SK-N-SH (cell line): ENCODE data around the gene MLIP.
"Not testable (repeated sequence)": the region's sequence is repeated elsewhere in the genome, so short reads cannot be mapped to it uniquely, and the experiment has no call there.

Source experiments
- CTCF ChIP-seq: fragments of 200-600 bp; sonication (generic); IDR thresholded peaks from 2 replicates; pipeline ENCODE4 v1.6.1; 2017; ENCODE audit warnings: antibody characterized with exemption, mild to moderate bottlenecking, moderate library complexity
- FOXJ3 ChIP-seq: sonication (generic); formaldehyde crosslinking; IDR thresholded peaks from 2 replicates; pipeline ENCODE4 v1.5.1; 2020; ENCODE audit warnings: mild to moderate bottlenecking, missing genetic modification reagents
- JUND ChIP-seq: IDR thresholded peaks from 2 replicates; pipeline ENCODE4 v1.4.0; 2012
- MAX ChIP-seq: IDR thresholded peaks from 2 replicates; pipeline ENCODE4 v1.4.0; 2012; ENCODE audit warnings: low read depth
- MXI1 ChIP-seq: IDR thresholded peaks from 2 replicates; pipeline ENCODE4 v1.6.1; 2012; ENCODE audit warnings: mild to moderate bottlenecking, low read depth, low read length, improper control_type of control experiment
- PBX3 ChIP-seq: IDR thresholded peaks from 2 replicates; pipeline ENCODE4; 2012
- POLR2AphosphoS5 ChIP-seq: IDR thresholded peaks from 2 replicates; pipeline ENCODE4 v1.6.1; 2012; ENCODE audit warnings: low read depth, low read length
- RAD21 ChIP-seq: IDR thresholded peaks from 2 replicates; pipeline ENCODE4 v1.6.1; 2012; ENCODE audit warnings: mild to moderate bottlenecking, low read length
- RFX5 ChIP-seq: IDR thresholded peaks from 2 replicates; pipeline ENCODE4 v1.6.1; 2012; ENCODE audit warnings: mild to moderate bottlenecking, improper control_type of control experiment, low read length
- SIN3A ChIP-seq: IDR thresholded peaks from 2 replicates; pipeline ENCODE4 v1.6.1; 2012; ENCODE audit warnings: low read depth, mild to moderate bottlenecking, low read length, moderate library complexity, borderline replicate concordance
- TAF1 ChIP-seq: IDR thresholded peaks from 2 replicates; pipeline ENCODE4 v1.6.1; 2012; ENCODE audit warnings: low read depth, mild to moderate bottlenecking, low read length, moderate library complexity, borderline replicate concordance
- YY1 ChIP-seq: IDR thresholded peaks from 2 replicates; pipeline ENCODE4 v1.4.0; 2012; ENCODE audit warnings: low read depth, mild to moderate bottlenecking
- TF ChIP-seq, protein P1 (sequence below): IDR thresholded peaks from 2 replicates; pipeline ENCODE4 v1.4.0; 2012; ENCODE audit warnings: low read depth, borderline replicate concordance

GRCh38 chr6:54249812-54250211 is 138.6 kb downstream of the MLIP start:
- TF ChIP-seq CTCF; MAX; TAF1; PBX3; RAD21; JUND; RFX5; POLR2AphosphoS5; FOXJ3 (CRISPR knock-in tag); SIN3A; YY1; MXI1: not testable (repeated sequence)
- TF ChIP-seq, protein P1, sequence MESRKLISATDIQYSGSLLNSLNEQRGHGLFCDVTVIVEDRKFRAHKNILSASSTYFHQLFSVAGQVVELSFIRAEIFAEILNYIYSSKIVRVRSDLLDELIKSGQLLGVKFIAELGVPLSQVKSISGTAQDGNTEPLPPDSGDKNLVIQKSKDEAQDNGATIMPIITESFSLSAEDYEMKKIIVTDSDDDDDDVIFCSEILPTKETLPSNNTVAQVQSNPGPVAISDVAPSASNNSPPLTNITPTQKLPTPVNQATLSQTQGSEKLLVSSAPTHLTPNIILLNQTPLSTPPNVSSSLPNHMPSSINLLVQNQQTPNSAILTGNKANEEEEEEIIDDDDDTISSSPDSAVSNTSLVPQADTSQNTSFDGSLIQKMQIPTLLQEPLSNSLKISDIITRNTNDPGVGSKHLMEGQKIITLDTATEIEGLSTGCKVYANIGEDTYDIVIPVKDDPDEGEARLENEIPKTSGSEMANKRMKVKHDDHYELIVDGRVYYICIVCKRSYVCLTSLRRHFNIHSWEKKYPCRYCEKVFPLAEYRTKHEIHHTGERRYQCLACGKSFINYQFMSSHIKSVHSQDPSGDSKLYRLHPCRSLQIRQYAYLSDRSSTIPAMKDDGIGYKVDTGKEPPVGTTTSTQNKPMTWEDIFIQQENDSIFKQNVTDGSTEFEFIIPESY, result not testable (repeated sequence)
